NOMO-1 treated with DMSO at 0.1 percent for 48 hours (cell line): Measurements from ENCODE around the gene IL4.

Source experiments
- DNase-seq: peaks from one replicate; lab custom pipeline; 2025; ENCODE audit not compliant: unreplicated experiment; lab: John Stamatoyannopoulos, UW

The IL4 gene

GRCh38 chr5:132673488-132673887 is 301 bp upstream of the IL4 start:
- DNase-seq: no peak

GRCh38 chr5:132674671-132675506 is 1.1 kb downstream of the IL4 start:
- DNase-seq: no peak

- no peak for DNase-seq
Measured at GRCh38 chr5:132675936-132676689, 2.3 kb downstream of the IL4 start.

GRCh38 chr5:132677191-132677590 is 3.4 kb downstream of the IL4 start:
- no peak for DNase-seq

- no peak for DNase-seq
Measured at GRCh38 chr5:132677682-132678400, 4.1 kb downstream of the IL4 start.

GRCh38 chr5:132678735-132679134 is 4.9 kb downstream of the IL4 start:
- DNase-seq: no peak

- no peak for DNase-seq
Measured at GRCh38 chr5:132679166-132679565, 5.4 kb downstream of the IL4 start.

GRCh38 chr5:132679717-132680380 is 6.1 kb downstream of the IL4 start:
- DNase-seq: no peak

GRCh38 chr5:132680780-132681475 is 7.1 kb downstream of the IL4 start:
- no peak for DNase-seq

- DNase-seq: no peak
Measured at GRCh38 chr5:132681476-132681831, 7.7 kb downstream of the IL4 start.

- DNase-seq: no peak
Measured at GRCh38 chr5:132681983-132682382, 8.2 kb downstream of the IL4 start.

GRCh38 chr5:132684491-132684890 is 10.7 kb downstream of the IL4 start:
- no peak for DNase-seq

- DNase-seq: no peak
Measured at GRCh38 chr5:132684922-132685720, 11.3 kb downstream of the IL4 start.

GRCh38 chr5:132686193-132686592 is 12.4 kb downstream of the IL4 start:
- DNase-seq: no peak

GRCh38 chr5:132687995-132688394 is 14.2 kb downstream of the IL4 start:
- no peak for DNase-seq

GRCh38 chr5:132688536-132689339 is 14.9 kb downstream of the IL4 start:
- DNase-seq: peak; percentile 58

GRCh38 chr5:132689513-132689912 is 15.7 kb downstream of the IL4 start:
- no peak for DNase-seq

- DNase-seq: no peak
Measured at GRCh38 chr5:132690156-132690555, 16.4 kb downstream of the IL4 start.
